IMR-90 (cell line): ENCODE data around the gene CLCNKA. TPM values are rescaled to one million over a fixed set of nuclear protein-coding genes. Genes with fewer than 3 reads are reported as not detected.
"Not testable (repeated sequence)": the region's sequence is repeated elsewhere in the genome, so short reads cannot be mapped to it uniquely, and the experiment has no call there.

Experiments
- ATAC-seq: fragments of 200-7000 bp; cut with Tn5 transposase; 2 replicates; pipeline ENCODE4 v1.9.1; 2020; ENCODE audit warnings: low read depth, mild to moderate bottlenecking, moderate library complexity
- BruUV-seq: library from RNA; stranded (reverse); fragments of 400-500 nt; replicated peaks from 2 replicates; lab custom pipeline; 2021; lab: Mats Ljungman, UMichigan
- CTCF ChIA-PET: fragments of 300-600 bp; formaldehyde crosslinking; extraction: SDS; loops from one replicate; lab custom pipeline; 2021; ENCODE audit warnings: antibody characterized with exemption; lab: Yijun Ruan, JAX
- POLR2A ChIA-PET: fragments of 300-600 bp; sonication (Branson Sonifier 250); formaldehyde crosslinking; loops from one replicate; lab custom pipeline; 2022; ENCODE audit warnings: antibody characterized with exemption; ENCODE audit not compliant: unreplicated experiment; lab: Charles Lee
- DNase-seq: peaks from one replicate; pipeline ENCODE4 v3.0.0; 2013
- H2AFZ ChIP-seq: replicated peaks from 2 replicates; pipeline ENCODE3; 2013; ENCODE audit warnings: low read length, mild to moderate bottlenecking; ENCODE audit not compliant: poor library complexity
- H2AK5ac ChIP-seq: 2 replicates; pipeline ENCODE4 v1.6.1; 2013; ENCODE audit warnings: low read depth, low read length, inconsistent platforms
- H2AK9ac ChIP-seq: replicated peaks from 2 replicates; pipeline ENCODE3; 2013; ENCODE audit warnings: mild to moderate bottlenecking, low read depth, low read length, moderate library complexity; ENCODE audit not compliant: poor library complexity
- H2BK120ac ChIP-seq: 2 replicates; pipeline ENCODE4 v1.6.1; 2013; ENCODE audit warnings: low read depth, low read length, inconsistent platforms
- H2BK15ac ChIP-seq: 3 replicates; pipeline ENCODE4 v1.6.1; 2013; ENCODE audit warnings: low read depth, low read length, inconsistent platforms
- H2BK20ac ChIP-seq: 2 replicates; pipeline ENCODE4 v1.6.1; 2013; ENCODE audit warnings: low read depth, mild to moderate bottlenecking, inconsistent platforms, low read length, moderate library complexity
- H2BK5ac ChIP-seq: 2 replicates; pipeline ENCODE4 v1.6.1; 2013; ENCODE audit warnings: mild to moderate bottlenecking, low read depth, low read length, inconsistent platforms; ENCODE audit not compliant: poor library complexity, severe bottlenecking
- H3K14ac ChIP-seq: replicated peaks from 2 replicates; pipeline ENCODE4 v1.6.1; 2013; ENCODE audit warnings: low read depth, low read length, inconsistent platforms
- H3K18ac ChIP-seq: 2 replicates; pipeline ENCODE4 v1.6.1; 2013; ENCODE audit warnings: low read depth, low read length, control low read depth
- H3K23ac ChIP-seq: 2 replicates; pipeline ENCODE4 v1.6.1; 2013; ENCODE audit warnings: low read depth, low read length, inconsistent platforms
- H3K27ac ChIP-seq: 2 replicates; pipeline ENCODE4 v1.5.1; 2013; ENCODE audit warnings: mild to moderate bottlenecking, control low read depth, low read length; ENCODE audit not compliant: insufficient read depth
- H3K27me3 ChIP-seq: 2 replicates; pipeline ENCODE4 v1.6.1; 2013; ENCODE audit warnings: low read length; ENCODE audit not compliant: control insufficient read depth, insufficient read depth
- H3K36me3 ChIP-seq: 2 replicates; pipeline ENCODE4 v1.6.1; 2013; ENCODE audit warnings: low read length, mixed read lengths; ENCODE audit not compliant: control insufficient read depth, insufficient read depth
- H3K4ac ChIP-seq: 2 replicates; pipeline ENCODE4 v1.6.1; 2013; ENCODE audit warnings: low read depth, low read length, inconsistent platforms
- H3K4me1 ChIP-seq: 2 replicates; pipeline ENCODE4 v1.6.1; 2013; ENCODE audit warnings: low read length, mixed read lengths; ENCODE audit not compliant: control insufficient read depth, insufficient read depth
- H3K4me2 ChIP-seq: 2 replicates; pipeline ENCODE4 v1.6.1; 2013; ENCODE audit warnings: low read depth, mild to moderate bottlenecking, control low read depth, low read length, moderate library complexity
- H3K4me3 ChIP-seq: 2 replicates; pipeline ENCODE4 v1.5.1; 2013; ENCODE audit warnings: low read depth, mild to moderate bottlenecking, control low read depth, low read length, moderate library complexity; ENCODE audit not compliant: insufficient read depth
- H3K56ac ChIP-seq: 2 replicates; pipeline ENCODE4 v1.6.1; 2013; ENCODE audit warnings: low read length, inconsistent platforms; ENCODE audit not compliant: insufficient read depth; ENCODE audit errors: extremely low read depth
- H3K79me1 ChIP-seq, 2 experiments: 2 replicates each; pipeline ENCODE4 v1.6.1; 2013; ENCODE audit warnings: low read length in 2 of 2, inconsistent platforms in 1 of 2, low read depth in 1 of 2
- H3K9ac ChIP-seq: 2 replicates; pipeline ENCODE4 v1.6.1; 2013; ENCODE audit warnings: low read depth, low read length, control low read depth
- H3K9me1 ChIP-seq: 2 replicates; pipeline ENCODE4 v1.6.1; 2013; ENCODE audit warnings: low read length, inconsistent platforms; ENCODE audit not compliant: insufficient read depth
- H3K9me3 ChIP-seq: 2 replicates; pipeline ENCODE4 v1.6.1; 2013; ENCODE audit warnings: low read length; ENCODE audit not compliant: control insufficient read depth, insufficient read depth
- H4K20me1 ChIP-seq: 2 replicates; pipeline ENCODE4 v1.6.1; 2013; ENCODE audit warnings: low read length, inconsistent platforms; ENCODE audit not compliant: insufficient read depth
- H4K5ac ChIP-seq: 2 replicates; pipeline ENCODE4 v1.6.1; 2013; ENCODE audit warnings: mild to moderate bottlenecking, low read depth, low read length, control low read depth
- H4K8ac ChIP-seq, 2 experiments: 2 replicates each; pipeline ENCODE4 v1.6.1; 2013; ENCODE audit warnings: low read depth in 2 of 2, low read length in 2 of 2, control low read depth in 1 of 2, inconsistent platforms in 1 of 2
- H4K91ac ChIP-seq: 2 replicates; pipeline ENCODE4 v1.6.1; 2013; ENCODE audit warnings: low read depth, low read length, inconsistent platforms; ENCODE audit not compliant: insufficient read depth
- CEBPB ChIP-seq: IDR thresholded peaks from 2 replicates; pipeline ENCODE4 v1.6.1; 2012; ENCODE audit warnings: low read depth, low read length, improper control_type of control experiment
- MAFK ChIP-seq: IDR thresholded peaks from 2 replicates; pipeline ENCODE4 v1.6.1; 2012; ENCODE audit warnings: low read depth, low read length, improper control_type of control experiment
- MXI1 ChIP-seq: IDR thresholded peaks from 2 replicates; pipeline ENCODE4 v1.6.1; 2012; ENCODE audit warnings: low read depth, mild to moderate bottlenecking, low read length, moderate library complexity, borderline replicate concordance
- RAD21 ChIP-seq: IDR thresholded peaks from 2 replicates; pipeline ENCODE4 v1.6.1; 2012; ENCODE audit warnings: low read length, improper control_type of control experiment
- RFX5 ChIP-seq: IDR thresholded peaks from 2 replicates; pipeline ENCODE4 v1.8.0; 2012; ENCODE audit warnings: low read depth, mild to moderate bottlenecking, low read length, moderate library complexity
- WGBS, 2 experiments: methylation state at CpG; one replicate each; pipeline versions ENCODE4 v1.1.5 to v1.1.7; 2013; ENCODE audit warnings: missing lambda C conversion rate in 2 of 2; ENCODE audit not compliant: insufficient read length in 1 of 2; ENCODE audit errors: extremely low coverage in 2 of 2; 5-methylcytosine and 5-hydroxymethylcytosine counted together
- dilution Hi-C: fragments of 300-500 bp; cut with HindIII; formaldehyde crosslinking; loops from one replicate; pipeline ENCODE4 v1.14.3; 2018; ENCODE audit warnings: low sequenced_read_pairs; ENCODE audit not compliant: unreplicated experiment
- in situ Hi-C: fragments of 300-500 bp; cut with MboI; formaldehyde crosslinking; loops from 3 replicates; pipeline ENCODE4 v1.14.3; 2019; ENCODE audit warnings: low sequenced_read_pairs, inconsistent platforms, mixed read lengths
- intact Hi-C: fragments of 100-400 bp; cut with micrococcal nuclease; formaldehyde crosslinking; loops from 2 replicates; pipeline ENCODE4 v1.10.0; 2022
- polyA plus RNA-seq, 3 experiments: library from polyadenylated mRNA; depleted of rRNA; stranded (reverse); fragments of >200 nt; gene quantifications; 2 replicates each; pipeline ENCODE4 v1.2.3, GENCODE V29; 2012; ENCODE audit warnings: low replicate concordance in 1 of 3
- total RNA-seq: library from RNA; depleted of rRNA; stranded (reverse); fragments of >200 nt; gene quantifications from 2 replicates; pipeline ENCODE4 v1.2.3, GENCODE V29; 2012

The CLCNKA gene
- total and polyA plus RNA-seq, 2 of the 4 experiments (the other 2 are of a cell fraction), result 0.05 TPM; not detected in 1

DNA sequence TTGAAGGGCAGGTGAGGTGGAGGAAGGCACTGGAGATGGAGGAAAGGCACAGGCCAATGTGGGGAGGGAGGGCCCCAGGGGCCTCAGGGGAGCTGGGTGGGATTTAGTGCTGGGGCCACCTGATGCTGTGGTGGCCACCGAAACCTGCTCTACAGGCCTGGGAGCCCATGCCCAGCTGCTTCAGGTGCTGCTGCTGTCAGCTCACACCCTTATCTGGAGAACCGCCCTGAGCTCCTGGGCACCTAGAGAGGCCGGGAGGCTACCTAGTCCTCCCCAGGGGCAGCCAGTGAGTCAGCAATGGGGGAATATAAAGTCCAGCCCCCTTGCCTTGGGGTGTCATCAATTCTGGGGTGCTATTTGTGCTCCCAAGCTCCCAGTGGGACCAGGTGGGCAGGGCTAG lies 39.4 kb downstream of the CLCNKA start:
- DNase-seq, result no peak
- Histone ChIP-seq H4K20me1 (no peaks in the 10 kb centered on the region; the same call in 1 of the 2 replicates), H3K27ac (no peak overlapping the region), H3K9ac (no peak overlapping the region), H3K18ac (no peak overlapping the region), H3K27me3 (peaks cover 46% of the 10 kb centered on the region), H3K4me2 (no peak overlapping the region), H3K4me3 (no peak overlapping the region), H2BK5ac (no peak overlapping the region), H3K79me1 (no peaks in the 10 kb centered on the region), H3K23ac (no peak overlapping the region), H3K4me1 (no peaks in the 10 kb centered on the region), H2BK120ac (no peak overlapping the region), H4K91ac (no peak overlapping the region), H3K9me3 (no peaks in the 10 kb centered on the region), H4K5ac (no peak overlapping the region), H2BK20ac (no peak overlapping the region), H3K56ac (no peak overlapping the region), H3K9me1 (no peaks in the 10 kb centered on the region), H3K4ac (no peak overlapping the region), H2AFZ (no peak overlapping the region), H2BK15ac (no peak overlapping the region), H4K8ac (no peak overlapping the region), H3K14ac (no peak overlapping the region), H2AK5ac (no peak overlapping the region), H2AK9ac (no peak overlapping the region), H3K36me3 (no peaks in the 10 kb centered on the region)
- intact Hi-C loops (no loop called here), dilution Hi-C loops (no loop called here), in situ Hi-C loops (no loop called here)
- TF ChIP-seq RAD21 (no peak), MAFK (no peak), RFX5 (no peak), CEBPB (no peak), MXI1 (no peak)
- 67% methylated on average over 1 of the region's 3 CpGs; no CpG with 5 or more reads in 1 of the 2 experiments for WGBS, 2 experiments
- no TSS peak for BruUV-seq
- ChIA-PET POLR2A (no interaction called here), CTCF (no interaction called here)
- no peak for ATAC-seq

DNA sequence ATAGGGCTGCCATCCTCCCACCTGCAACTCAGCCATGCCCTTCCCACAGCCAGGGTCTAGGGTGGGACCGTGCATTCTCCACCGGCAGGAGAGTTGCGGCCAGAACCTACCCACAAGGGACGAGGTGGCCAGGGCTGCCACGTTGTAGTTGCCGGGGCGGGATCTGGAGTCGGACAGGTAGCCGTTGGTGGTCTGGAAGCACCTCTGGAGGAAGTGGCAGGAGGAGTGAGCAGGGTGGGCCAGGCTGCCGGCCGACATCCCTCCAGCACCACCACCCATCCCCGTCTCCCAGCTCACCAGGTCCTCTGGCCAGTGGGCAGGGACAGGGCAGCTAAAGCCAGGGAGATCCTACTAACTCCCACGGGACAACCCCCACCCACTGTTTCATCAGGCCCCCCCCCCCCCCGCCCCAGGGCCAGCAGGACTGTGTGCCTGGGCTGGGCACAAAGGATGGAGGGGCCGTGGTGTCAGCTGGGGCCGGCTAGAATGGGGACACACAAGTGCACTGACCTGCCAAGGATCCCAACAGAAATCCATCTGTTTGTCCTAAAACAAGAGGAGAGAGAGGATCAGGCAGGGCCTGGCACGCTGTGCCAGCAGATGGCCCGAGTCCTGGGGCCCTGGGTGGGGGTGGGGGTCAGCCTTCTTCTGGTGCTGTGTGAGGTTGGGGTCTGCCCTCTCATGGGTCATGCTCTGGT lies 40.3 kb downstream of the CLCNKA start:
- intact Hi-C loops, result not testable (repeated sequence)

More for the DNA sequence above, 40.3 kb downstream of the CLCNKA start:
- BruUV-seq, CTCF ChIA-PET, H3K56ac ChIP-seq, H3K36me3 ChIP-seq, H4K20me1 ChIP-seq, DNase-seq, H2AK9ac ChIP-seq, H3K18ac ChIP-seq, H3K4me2 ChIP-seq, H3K79me1 ChIP-seq, H3K14ac ChIP-seq, H3K9me1 ChIP-seq, ATAC-seq, H2AFZ ChIP-seq, H4K5ac ChIP-seq, H4K8ac ChIP-seq, POLR2A ChIA-PET, H2BK120ac ChIP-seq, H2BK15ac ChIP-seq, H3K23ac ChIP-seq, in situ Hi-C loops, H3K4me3 ChIP-seq, H2BK5ac ChIP-seq, H2BK20ac ChIP-seq, H3K4me1 ChIP-seq, H3K9me3 ChIP-seq, H4K91ac ChIP-seq, dilution Hi-C loops, H3K27ac ChIP-seq, H3K4ac ChIP-seq, H2AK5ac ChIP-seq, H3K9ac ChIP-seq: not testable (repeated sequence)
- WGBS, 2 experiments, result 48% methylated on average over 2 of the region's 18 CpGs; no CpG with 5 or more reads in 1 of the 2 experiments
- peaks cover 48% of the 10 kb centered on the region for H3K27me3 ChIP-seq
